ENCODE data around the gene RFTN2. TPM values are rescaled to one million over a fixed set of nuclear protein-coding genes. Genes with fewer than 3 reads are reported as not detected.

Gene RFTN2
- total RNA-seq, 3 donors from 2014 or later = 1.9 to 5.5 (median 2.0) TPM

- no peaks in the 10 kb centered on the region for H3K36me3 ChIP-seq (ENCODE audit: low read depth)
- intact Hi-C loops (cut with DNase I, micrococcal nuclease) = no loop called here
- H3K4me1 ChIP-seq (ENCODE audit: low read depth) = no peaks in the 10 kb centered on the region
- no peak overlapping the region for H3K4me3 ChIP-seq
- DNase-seq (no peak), ATAC-seq (no peak)
- peaks cover 13% of the 10 kb centered on the region for H3K9me3 ChIP-seq
- TF ChIP-seq, protein P1, sequence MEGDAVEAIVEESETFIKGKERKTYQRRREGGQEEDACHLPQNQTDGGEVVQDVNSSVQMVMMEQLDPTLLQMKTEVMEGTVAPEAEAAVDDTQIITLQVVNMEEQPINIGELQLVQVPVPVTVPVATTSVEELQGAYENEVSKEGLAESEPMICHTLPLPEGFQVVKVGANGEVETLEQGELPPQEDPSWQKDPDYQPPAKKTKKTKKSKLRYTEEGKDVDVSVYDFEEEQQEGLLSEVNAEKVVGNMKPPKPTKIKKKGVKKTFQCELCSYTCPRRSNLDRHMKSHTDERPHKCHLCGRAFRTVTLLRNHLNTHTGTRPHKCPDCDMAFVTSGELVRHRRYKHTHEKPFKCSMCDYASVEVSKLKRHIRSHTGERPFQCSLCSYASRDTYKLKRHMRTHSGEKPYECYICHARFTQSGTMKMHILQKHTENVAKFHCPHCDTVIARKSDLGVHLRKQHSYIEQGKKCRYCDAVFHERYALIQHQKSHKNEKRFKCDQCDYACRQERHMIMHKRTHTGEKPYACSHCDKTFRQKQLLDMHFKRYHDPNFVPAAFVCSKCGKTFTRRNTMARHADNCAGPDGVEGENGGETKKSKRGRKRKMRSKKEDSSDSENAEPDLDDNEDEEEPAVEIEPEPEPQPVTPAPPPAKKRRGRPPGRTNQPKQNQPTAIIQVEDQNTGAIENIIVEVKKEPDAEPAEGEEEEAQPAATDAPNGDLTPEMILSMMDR (IDR thresholded peaks at IDR 0.05) = no peak
Observed at GRCh38 chr2:197576631-197577030, 98.8 kb downstream of the RFTN2 start.

- H3K4me3 ChIP-seq = no peak overlapping the region
- H3K36me3 ChIP-seq (ENCODE audit: low read depth) = no peaks in the 10 kb centered on the region
- ATAC-seq (no peak), DNase-seq (no peak)
- peaks cover 13% of the 10 kb centered on the region for H3K9me3 ChIP-seq
- intact Hi-C loops (cut with DNase I, micrococcal nuclease) = no loop called here
- H3K4me1 ChIP-seq (ENCODE audit: low read depth) = no peaks in the 10 kb centered on the region
- TF ChIP-seq, protein P1 (IDR thresholded peaks at IDR 0.05) = no peak
Observed at GRCh38 chr2:197575987-197576386, 99.4 kb downstream of the RFTN2 start.

GRCh38 chr2:197573608-197574007, 101.8 kb downstream of the RFTN2 start:
- no peak for ATAC-seq
- Histone ChIP-seq H3K4me1 (ENCODE audit: low read depth) (no peaks in the 10 kb centered on the region), H3K4me3 (no peak overlapping the region), H3K9me3 (peaks cover 13% of the 10 kb centered on the region), H3K36me3 (ENCODE audit: low read depth) (no peaks in the 10 kb centered on the region)
- no peak for DNase-seq
- intact Hi-C loops (cut with DNase I, micrococcal nuclease) = no loop called here
- TF ChIP-seq, protein P1 (IDR thresholded peaks at IDR 0.05) = no peak

DNA sequence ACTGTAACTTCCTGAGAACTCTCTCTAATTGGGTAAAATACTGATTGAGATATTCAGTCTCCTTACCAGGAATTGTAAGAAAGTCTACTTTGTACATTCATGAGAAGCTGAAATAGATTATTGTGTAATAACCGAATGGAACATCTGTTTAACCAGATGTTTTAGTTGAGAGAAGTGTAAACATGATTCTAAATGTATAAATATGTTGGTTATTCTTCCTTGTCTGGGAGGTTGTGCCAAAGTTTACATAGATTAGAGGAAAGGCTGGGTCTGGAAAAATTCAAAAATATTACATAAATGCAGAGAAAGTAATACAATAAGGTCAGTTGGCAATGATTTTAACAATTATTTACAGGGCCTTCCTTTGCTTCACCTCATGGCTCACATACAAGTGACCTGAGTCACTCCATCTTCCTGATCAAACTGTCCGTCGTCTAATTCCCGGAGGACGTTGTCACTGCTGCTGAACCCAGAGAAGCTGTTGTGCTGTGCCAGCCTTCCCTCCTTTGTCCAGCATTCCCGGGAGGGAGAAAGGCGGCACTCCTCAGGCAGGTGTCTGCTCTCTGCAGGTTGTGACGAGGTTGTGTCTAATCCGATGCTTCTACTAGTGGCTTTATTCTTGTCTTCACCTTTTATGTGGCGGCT, 103.6 kb downstream of the RFTN2 start:
- DNase-seq = no peak
- Histone ChIP-seq H3K36me3 (ENCODE audit: low read depth) (no peaks in the 10 kb centered on the region), H3K4me1 (ENCODE audit: low read depth) (no peaks in the 10 kb centered on the region), H3K9me3 (peaks cover 13% of the 10 kb centered on the region), H3K4me3 (no peak overlapping the region)
- intact Hi-C loops (cut with DNase I, micrococcal nuclease) = no loop called here
- ATAC-seq = no peak
- TF ChIP-seq, protein P1 (IDR thresholded peaks at IDR 0.05) = no peak

- no peak for ATAC-seq
- DNase-seq = no peak
- no peak overlapping the region for H3K4me3 ChIP-seq
- H3K9me3 ChIP-seq = no peaks in the 10 kb centered on the region
- no peaks in the 10 kb centered on the region for H3K4me1 ChIP-seq (ENCODE audit: low read depth)
- H3K36me3 ChIP-seq (ENCODE audit: low read depth) = no peaks in the 10 kb centered on the region
- TF ChIP-seq, protein P1 (IDR thresholded peaks at IDR 0.05) = no peak
- intact Hi-C loops (cut with DNase I, micrococcal nuclease) = no loop called here
Observed at GRCh38 chr2:197560146-197560665, 115.2 kb downstream of the RFTN2 start.
